GM18498 (cell line): ENCODE results near the gene RBM19.
"Not testable (repeated sequence)": the region's sequence is repeated elsewhere in the genome, so short reads cannot be mapped to it uniquely, and the experiment has no call there.

ENCODE experiments used
- ATAC-seq: cut with Tn5 transposase; IDR thresholded peaks from one replicate; pipeline ENCODE4 v1.9.1; 2021; ENCODE audit warnings: mild to moderate bottlenecking, moderate library complexity; ENCODE audit not compliant: unreplicated experiment

The RBM19 gene

GRCh38 chr12:113906411-113907200, 59.5 kb downstream of the RBM19 start:
- no peak for ATAC-seq

GRCh38 chr12:113905829-113906228, 60.3 kb downstream of the RBM19 start:
- ATAC-seq = no peak

- ATAC-seq = no peak
These were observed 62.7 kb downstream of the RBM19 start for GRCh38 chr12:113903381-113903863.

GRCh38 chr12:113901319-113901718, 64.8 kb downstream of the RBM19 start:
- ATAC-seq = not testable (repeated sequence)

GRCh38 chr12:113900716-113901115, 65.4 kb downstream of the RBM19 start:
- no peak for ATAC-seq

- no peak for ATAC-seq
These were observed 66.3 kb downstream of the RBM19 start for GRCh38 chr12:113899561-113900471.

GRCh38 chr12:113899042-113899560, 67.0 kb downstream of the RBM19 start:
- ATAC-seq = no peak

- ATAC-seq = no peak
These were observed 67.7 kb downstream of the RBM19 start for GRCh38 chr12:113898466-113898865.

- no peak for ATAC-seq
These were observed 68.7 kb downstream of the RBM19 start for GRCh38 chr12:113897406-113897805.

- no peak for ATAC-seq
These were observed 69.3 kb downstream of the RBM19 start for GRCh38 chr12:113896841-113897240.

GRCh38 chr12:113896194-113896593, 69.9 kb downstream of the RBM19 start:
- ATAC-seq = no peak

- ATAC-seq = no peak
These were observed 70.9 kb downstream of the RBM19 start for GRCh38 chr12:113895176-113895575.

- no peak for ATAC-seq
These were observed 71.4 kb downstream of the RBM19 start for GRCh38 chr12:113894697-113895096.

GRCh38 chr12:113893221-113893620, 72.9 kb downstream of the RBM19 start:
- no peak for ATAC-seq

GRCh38 chr12:113892556-113892955, 73.6 kb downstream of the RBM19 start:
- no peak for ATAC-seq

GRCh38 chr12:113891739-113892520, 74.2 kb downstream of the RBM19 start:
- no peak for ATAC-seq

GRCh38 chr12:113891167-113891692, 74.9 kb downstream of the RBM19 start:
- ATAC-seq = no peak

GRCh38 chr12:113889891-113890581, 76.1 kb downstream of the RBM19 start:
- ATAC-seq = no peak

GRCh38 chr12:113889076-113889475, 77.0 kb downstream of the RBM19 start:
- ATAC-seq = no peak

GRCh38 chr12:113888435-113888834, 77.7 kb downstream of the RBM19 start:
- ATAC-seq = no peak
